ENCODE measurements around the gene IL26. TPM values are rescaled to one million over a fixed set of nuclear protein-coding genes. Genes with fewer than 3 reads are reported as not detected.
A peak's percentile ranks its signal among the peaks of the same experiment; 100 is the strongest.

Gene IL26
- total RNA-seq, 1 experiment from 2014 or later, result not detected

GRCh38 chr12:68263366-68263765, 37.8 kb upstream of the IL26 start:
- Histone ChIP-seq H3F3A (ENCODE audit: insufficient read depth, low read depth) (no peaks in the 10 kb centered on the region), H3K27me3 (ENCODE audit: insufficient read depth, low read depth) (no peaks in the 10 kb centered on the region), H3K9me2 (ENCODE audit: insufficient read depth) (no peaks in the 10 kb centered on the region; the same call in 1 of the 2 replicates), H3K4me1 (replicated peaks; ENCODE audit: insufficient read depth) (peaks cover 18% of the 10 kb centered on the region), H3K4me2 (no peak overlapping the region), H3K36me3 (ENCODE audit: low read depth) (no peaks in the 10 kb centered on the region), H3K79me2 (ENCODE audit: low read depth) (no peaks in the 10 kb centered on the region), H4K20me1 (ENCODE audit: insufficient read depth) (no peaks in the 10 kb centered on the region), H2AFZ (no peak overlapping the region), H3K9me3 (ENCODE audit: insufficient read depth, low read depth) (no peaks in the 10 kb centered on the region; the same call in 1 of the 2 replicates), H3K4me3 (no peak overlapping the region), H3K27ac (no peak overlapping the region)
- POLR2A ChIA-PET (ENCODE audit: unreplicated experiment), result no interaction called here
- CTCF ChIA-PET, result no interaction called here
- TF ChIP-seq EZH2 (IDR thresholded peaks at IDR 0.05; ENCODE audit: low read depth) (no peak), CTCF (conservative IDR thresholded peaks at IDR 0.05) (no peak)
- no TSS peak for BruUV-seq (replicated peaks)
- intact Hi-C loops (cut with micrococcal nuclease; ENCODE audit: unreplicated experiment), result no loop called here
- no peak for DNase-seq

- intact Hi-C loops (cut with micrococcal nuclease; ENCODE audit: unreplicated experiment), result no loop called here
- H2AFZ ChIP-seq, result no peak overlapping the region
- no peaks in the 10 kb centered on the region for H3K27me3 ChIP-seq (ENCODE audit: insufficient read depth, low read depth)
- no peak for DNase-seq
- no peak overlapping the region for H3K4me3 ChIP-seq
- H3K4me2 ChIP-seq, result no peak overlapping the region
- ChIA-PET POLR2A (ENCODE audit: unreplicated experiment) (no interaction called here), CTCF (interaction anchor here (0.6 kb wide), 1 partner anchor 22 kb away, joined by 3 read pairs; no protein-coding TSS in a partner anchor)
- no peak overlapping the region for H3K27ac ChIP-seq
- BruUV-seq (replicated peaks), result no TSS peak
- H3K36me3 ChIP-seq (ENCODE audit: low read depth), result no peaks in the 10 kb centered on the region
- H3K4me1 ChIP-seq (replicated peaks; ENCODE audit: insufficient read depth), result peaks cover 18% of the 10 kb centered on the region
- no peaks in the 10 kb centered on the region for H3F3A ChIP-seq (ENCODE audit: insufficient read depth, low read depth)
- TF ChIP-seq CTCF (conservative IDR thresholded peaks at IDR 0.05) (no peak), EZH2 (IDR thresholded peaks at IDR 0.05; ENCODE audit: low read depth) (no peak)
- H3K79me2 ChIP-seq (ENCODE audit: low read depth), result no peaks in the 10 kb centered on the region
- H3K9me2 ChIP-seq (ENCODE audit: insufficient read depth), result no peaks in the 10 kb centered on the region; the same call in 1 of the 2 replicates
- H3K9me3 ChIP-seq (ENCODE audit: insufficient read depth, low read depth), result no peaks in the 10 kb centered on the region; the same call in 1 of the 2 replicates
- no peaks in the 10 kb centered on the region for H4K20me1 ChIP-seq (ENCODE audit: insufficient read depth)
Measured at GRCh38 chr12:68261896-68262295, 36.3 kb upstream of the IL26 start.

- BruUV-seq (replicated peaks), result no TSS peak
- POLR2A ChIA-PET (ENCODE audit: unreplicated experiment), result no interaction called here
- intact Hi-C loops (cut with micrococcal nuclease; ENCODE audit: unreplicated experiment), result no loop called here
- Histone ChIP-seq H3K27me3 (ENCODE audit: insufficient read depth, low read depth) (no peaks in the 10 kb centered on the region), H3K9me2 (ENCODE audit: insufficient read depth) (no peaks in the 10 kb centered on the region; the same call in 1 of the 2 replicates), H3K4me3 (no peak overlapping the region), H3K79me2 (ENCODE audit: low read depth) (no peaks in the 10 kb centered on the region), H3F3A (ENCODE audit: insufficient read depth, low read depth) (no peaks in the 10 kb centered on the region), H3K9me3 (ENCODE audit: insufficient read depth, low read depth) (no peaks in the 10 kb centered on the region; the same call in 1 of the 2 replicates), H4K20me1 (ENCODE audit: insufficient read depth) (no peaks in the 10 kb centered on the region), H2AFZ (no peak overlapping the region), H3K36me3 (ENCODE audit: low read depth) (no peaks in the 10 kb centered on the region), H3K27ac (peak overlapping the region; percentile 69), H3K4me1 (replicated peaks; ENCODE audit: insufficient read depth) (peaks cover 18% of the 10 kb centered on the region), H3K4me2 (peak overlapping the region; percentile 45)
- CTCF ChIA-PET, result no interaction called here
- no peak for TF ChIP-seq EZH2 (IDR thresholded peaks at IDR 0.05; ENCODE audit: low read depth)
- no peak for TF ChIP-seq CTCF (conservative IDR thresholded peaks at IDR 0.05)
- no peak for DNase-seq
Measured at GRCh38 chr12:68260153-68260552, 34.5 kb upstream of the IL26 start.

All from PC-9 (cell line).